Gastroesophageal sphincter (tissue), 4 donors: ENCODE results near the gene SCAPER. TPM values are rescaled to one million over a fixed set of nuclear protein-coding genes. Genes with fewer than 3 reads are reported as not detected.

Source experiments
- ATAC-seq: fragments of 150-250 bp; one replicate; pipeline ENCODE4 v1.9.1; 2016; ENCODE audit warnings: mild to moderate bottlenecking, moderate library complexity
- H3K27ac ChIP-seq, 4 donors: fragments of 200-600 bp; sonication (generic) in 3 of 4; 1 replicate in 3 of 4; 2 replicates in 1 of 4; pipeline ENCODE4 v1.5.1; 2016 to 2019
- H3K27me3 ChIP-seq: fragments of 200-600 bp; sonication (generic); one replicate; pipeline ENCODE4 v1.5.1; 2019
- H3K36me3 ChIP-seq, 2 donors: fragments of 200-600 bp; sonication (generic); one replicate each; pipeline ENCODE4 v1.5.1; 2019; ENCODE audit warnings: control low read depth in 1 of 2
- H3K4me1 ChIP-seq, 3 donors: fragments of 200-600 bp; sonication (generic); 1 replicate in 2 of 3; 2 replicates in 1 of 3; pipeline ENCODE4 v1.5.1; 2016 to 2019; ENCODE audit warnings: control low read depth in 2 of 3
- H3K4me3 ChIP-seq, 2 donors: fragments of 200-600 bp; sonication (generic); one replicate each; pipeline ENCODE4 v1.5.1; 2019; ENCODE audit warnings: mild to moderate bottlenecking in 1 of 2, moderate library complexity in 1 of 2
- H3K9me3 ChIP-seq, 3 donors: fragments of 200-600 bp; sonication (generic); one replicate each; pipeline ENCODE4 v1.5.1; 2017 to 2019; ENCODE audit warnings: control low read depth in 2 of 3
- CTCF ChIP-seq, 4 experiments: fragments of 200-600 bp in 2 of 4; fragments of 450-650 bp in 2 of 4; sonication (generic) in 1 of 4; IDR thresholded peaks; one replicate each; pipeline ENCODE4 v1.5.1; 2017 to 2019; ENCODE audit warnings: antibody characterized with exemption in 4 of 4, mild to moderate bottlenecking in 2 of 4, moderate library complexity in 2 of 4
- EP300 ChIP-seq: sonication (generic); formaldehyde crosslinking; IDR thresholded peaks from one replicate; pipeline ENCODE4 v1.6.1; 2017; ENCODE audit warnings: antibody characterized with exemption, mild to moderate bottlenecking
- POLR2A ChIP-seq, 2 donors: fragments of 450-650 bp; IDR thresholded peaks; one replicate each; pipeline ENCODE4 v1.6.1; 2017; ENCODE audit warnings: antibody characterized with exemption in 2 of 2, mild to moderate bottlenecking in 2 of 2, moderate library complexity in 1 of 2
- POLR2AphosphoS5 ChIP-seq: sonication (generic); formaldehyde crosslinking; IDR thresholded peaks from one replicate; pipeline ENCODE4 v1.6.1; 2017; ENCODE audit warnings: antibody characterized with exemption
- WGBS, 2 donors: methylation state at CpG; one replicate each; pipeline ENCODE4 v1.1.5; 2018; ENCODE audit warnings: low coverage in 1 of 2; 5-methylcytosine and 5-hydroxymethylcytosine counted together
- total RNA-seq, 4 donors: library from RNA; depleted of rRNA; stranded (reverse); fragments of >200 nt; gene quantifications; one replicate each; pipeline ENCODE4 v1.1.0, GENCODE V29; 2016

The SCAPER gene
- total RNA-seq, 4 donors from 2014 or later: 21.5 to 34.3 (median 28.7) TPM

DNA sequence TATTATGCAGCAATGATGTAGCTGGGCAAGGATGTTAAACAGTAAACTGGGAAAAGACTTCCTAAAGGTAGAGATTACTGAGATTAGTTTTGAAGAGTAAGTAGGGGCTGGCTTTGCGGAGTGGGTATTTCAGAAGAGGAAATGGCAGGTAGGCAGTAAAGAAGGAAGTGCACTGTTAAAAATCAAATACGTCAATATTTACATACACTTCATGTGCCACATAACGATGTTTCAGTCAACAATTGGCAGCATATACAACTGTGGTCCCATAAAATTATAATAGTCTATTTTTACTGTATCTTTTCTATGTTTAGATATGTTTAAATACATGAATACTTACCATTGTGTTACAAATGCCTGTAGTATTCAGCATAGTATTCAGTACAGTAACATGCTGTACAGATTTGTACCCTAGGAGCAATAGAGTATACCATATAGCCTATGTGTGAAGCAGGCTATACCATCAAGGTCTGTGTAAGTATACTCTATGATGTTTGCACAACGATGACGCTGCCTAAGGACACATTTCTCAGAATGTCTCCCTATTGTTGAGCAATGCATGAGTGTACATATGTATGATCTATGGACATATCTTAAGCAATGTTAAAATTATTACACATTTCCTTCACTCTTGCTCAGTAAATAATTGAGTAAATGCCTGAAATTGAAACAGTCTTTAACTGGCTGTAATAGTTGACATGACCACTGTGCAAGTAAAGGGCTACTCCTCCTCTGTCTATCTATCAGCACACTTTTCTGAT lies 371.9 kb downstream of the SCAPER start:
- Histone ChIP-seq H3K9me3 (no peaks in the 10 kb centered on the region), H3K4me3 (no peak overlapping the region), H3K4me1 (peaks cover 0 to 13% (median 2%) of the 10 kb centered on the region in 3 donors), H3K36me3 (no peaks in the 10 kb centered on the region), H3K27ac (no peak overlapping the region), H3K27me3 (no peaks in the 10 kb centered on the region)
- no peak for ATAC-seq
- WGBS, 2 donors: 82 to 98% methylated on average over 5 of the region's 5 CpGs
- TF ChIP-seq POLR2A (IDR thresholded peaks at IDR 0.05) (no peak), EP300 (no peak), POLR2AphosphoS5 (no peak), CTCF (IDR thresholded peaks at IDR 0.05) (no peak)

GRCh38 chr15:76529911-76530310 lies 375.2 kb downstream of the SCAPER start:
- H3K4me1 ChIP-seq: peaks cover 0 to 13% (median 2%) of the 10 kb centered on the region in 3 donors
- whole genome bisulfite sequencing, 2 donors: 94 to 95% methylated on average over 3 of the region's 3 CpGs
- H3K27ac ChIP-seq: no peak overlapping the region
- no peak for TF ChIP-seq EP300
- no peak for TF ChIP-seq CTCF (IDR thresholded peaks at IDR 0.05)
- no peak for TF ChIP-seq POLR2AphosphoS5
- no peak for TF ChIP-seq POLR2A (IDR thresholded peaks at IDR 0.05)
- H3K36me3 ChIP-seq: no peaks in the 10 kb centered on the region
- H3K27me3 ChIP-seq: no peaks in the 10 kb centered on the region
- no peak overlapping the region for H3K4me3 ChIP-seq
- no peaks in the 10 kb centered on the region for H3K9me3 ChIP-seq
- no peak for ATAC-seq

DNA sequence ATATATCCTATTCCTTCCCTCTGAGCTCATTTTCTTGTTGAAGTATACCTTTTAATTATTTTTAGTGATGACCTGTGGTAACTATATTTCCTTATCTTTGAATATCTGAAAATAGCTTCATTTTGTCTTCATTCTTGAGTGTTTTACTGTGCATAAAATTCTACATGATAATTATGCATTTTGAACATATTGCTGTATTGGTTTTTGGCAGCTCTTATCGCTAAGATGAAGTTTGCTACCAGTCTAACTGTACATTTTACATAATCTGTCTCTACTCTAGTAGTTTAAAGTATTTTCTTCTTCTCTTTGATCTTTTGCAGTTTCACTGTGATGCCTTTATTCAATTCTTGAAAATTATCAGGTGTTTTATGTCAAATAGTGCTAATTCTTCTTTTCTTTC lies 379.0 kb downstream of the SCAPER start:
- WGBS, 2 donors: 75 to 100% methylated on average over 1 of the region's 1 CpG
- no peak overlapping the region for H3K4me3 ChIP-seq
- H3K4me1 ChIP-seq: no peaks in the 10 kb centered on the region
- no peaks in the 10 kb centered on the region for H3K27me3 ChIP-seq
- no peak for ATAC-seq
- TF ChIP-seq POLR2AphosphoS5 (no peak), CTCF (IDR thresholded peaks at IDR 0.05) (no peak), POLR2A (IDR thresholded peaks at IDR 0.05) (no peak), EP300 (no peak)
- H3K27ac ChIP-seq: no peak overlapping the region
- H3K9me3 ChIP-seq: no peaks in the 10 kb centered on the region
- no peaks in the 10 kb centered on the region for H3K36me3 ChIP-seq

DNA sequence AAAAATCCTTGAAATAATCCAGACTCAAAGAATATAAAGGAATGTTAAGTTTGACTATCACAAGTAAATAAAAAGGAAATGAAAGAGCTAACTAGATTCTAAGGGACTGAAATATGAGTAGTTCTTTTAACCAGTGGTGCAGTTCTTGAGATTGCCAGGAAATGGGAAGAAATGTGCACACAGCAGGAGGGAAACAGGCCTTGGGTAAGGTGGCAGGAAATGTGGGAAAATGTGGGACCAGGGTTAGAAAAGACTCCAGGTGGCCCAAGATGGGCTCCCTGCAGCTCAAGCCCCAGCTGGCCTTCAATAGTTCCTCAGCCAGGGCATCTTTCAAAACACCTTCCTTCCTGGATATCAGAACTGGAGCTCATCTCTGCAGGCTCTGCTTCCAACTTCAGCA lies 387.2 kb downstream of the SCAPER start:
- Histone ChIP-seq H3K4me3 (no peak overlapping the region), H3K36me3 (no peaks in the 10 kb centered on the region), H3K27me3 (no peaks in the 10 kb centered on the region), H3K27ac (no peak overlapping the region), H3K4me1 (no peaks in the 10 kb centered on the region), H3K9me3 (no peaks in the 10 kb centered on the region)
- ATAC-seq: no peak
- no peak for TF ChIP-seq POLR2AphosphoS5
- TF ChIP-seq POLR2A (IDR thresholded peaks at IDR 0.05): no peak
- no peak for TF ChIP-seq CTCF (IDR thresholded peaks at IDR 0.05)
- TF ChIP-seq EP300: no peak

GRCh38 chr15:76514282-76514681 lies 390.9 kb downstream of the SCAPER start:
- H3K27me3 ChIP-seq: no peaks in the 10 kb centered on the region
- ATAC-seq: no peak
- no peak overlapping the region for H3K27ac ChIP-seq
- WGBS, 2 donors: 100% methylated on average over 1 of the region's 1 CpG; no CpG with 5 or more reads in 1 of the 2 donors
- no peaks in the 10 kb centered on the region for H3K36me3 ChIP-seq
- no peak for TF ChIP-seq EP300
- no peak for TF ChIP-seq POLR2AphosphoS5
- no peak for TF ChIP-seq POLR2A (IDR thresholded peaks at IDR 0.05)
- no peak for TF ChIP-seq CTCF (IDR thresholded peaks at IDR 0.05)
- H3K4me3 ChIP-seq: no peak overlapping the region
- H3K4me1 ChIP-seq: no peaks in the 10 kb centered on the region
- no peaks in the 10 kb centered on the region for H3K9me3 ChIP-seq
